Astrocyte (in vitro differentiated cells and primary cell): ENCODE measurements around the gene TBC1D8. TPM values are rescaled to one million over a fixed set of nuclear protein-coding genes. Genes with fewer than 3 reads are reported as not detected.
"Not testable (repeated sequence)": the region's sequence is repeated elsewhere in the genome, so short reads cannot be mapped to it uniquely, and the experiment has no call there.

Experiments used
- DNase-seq: peaks from one replicate; pipeline ENCODE4 v3.0.0-alpha.2; 2010; ENCODE audit warnings: low read depth
- FAIRE-seq: peaks from 2 replicates; lab custom pipeline; 2011; peaks lifted over from hg19 to GRCh38; lab: Jason Lieb, UNC
- H2AFZ ChIP-seq: 2 replicates; pipeline ENCODE4 v1.6.0; 2012; ENCODE audit warnings: low read depth, low read length, inconsistent platforms
- H3K27ac ChIP-seq: 2 replicates; pipeline ENCODE4 v1.5.1; 2011; ENCODE audit warnings: low read depth, low read length, inconsistent platforms
- H3K27me3 ChIP-seq: 2 replicates; pipeline ENCODE4 v1.6.0; 2011; ENCODE audit warnings: low read length, inconsistent platforms; ENCODE audit not compliant: insufficient read depth
- H3K36me3 ChIP-seq: 2 replicates; pipeline ENCODE4 v1.5.1; 2011; ENCODE audit warnings: low read length, inconsistent platforms; ENCODE audit not compliant: insufficient read depth
- H3K4me1 ChIP-seq: 2 replicates; pipeline ENCODE4 v1.5.1; 2011; ENCODE audit warnings: low read length, inconsistent platforms; ENCODE audit not compliant: insufficient read depth
- H3K4me2 ChIP-seq: 2 replicates; pipeline ENCODE4 v1.6.0; 2012; ENCODE audit warnings: low read length, inconsistent platforms
- H3K4me3 ChIP-seq: 2 replicates; pipeline ENCODE4 v1.5.1; 2011; ENCODE audit warnings: low read depth, mild to moderate bottlenecking, low read length, inconsistent platforms; ENCODE audit not compliant: insufficient read depth
- H3K79me2 ChIP-seq: 2 replicates; pipeline ENCODE4 v1.6.0; 2012; ENCODE audit warnings: mild to moderate bottlenecking, low read length, inconsistent platforms; ENCODE audit not compliant: insufficient read depth
- H3K9ac ChIP-seq: 2 replicates; pipeline ENCODE4 v1.6.0; 2012; ENCODE audit warnings: mild to moderate bottlenecking, low read length, inconsistent platforms
- H3K9me3 ChIP-seq: 2 replicates; pipeline ENCODE4 v1.5.1; 2012; ENCODE audit warnings: low read depth, mild to moderate bottlenecking, low read length, inconsistent platforms; ENCODE audit not compliant: insufficient read depth
- H4K20me1 ChIP-seq: 2 replicates; pipeline ENCODE4 v1.6.0; 2012; ENCODE audit warnings: low read length, inconsistent platforms; ENCODE audit not compliant: insufficient read depth
- H3K27ac Mint-ChIP-seq: one replicate; pipeline ENCODE4 v1.8.0; 2021; ENCODE audit warnings: mild to moderate bottlenecking, mixed read lengths; ENCODE audit not compliant: unreplicated experiment
- H3K27me3 Mint-ChIP-seq: one replicate; pipeline ENCODE4 v1.8.0; 2021; ENCODE audit warnings: low read depth, mixed read lengths; ENCODE audit not compliant: unreplicated experiment
- H3K36me3 Mint-ChIP-seq: one replicate; pipeline ENCODE4 v1.8.0; 2021; ENCODE audit warnings: low read depth, mixed read lengths; ENCODE audit not compliant: unreplicated experiment
- H3K4me1 Mint-ChIP-seq: one replicate; pipeline ENCODE4 v1.8.0; 2021; ENCODE audit warnings: low read depth, mixed read lengths; ENCODE audit not compliant: unreplicated experiment
- H3K4me3 Mint-ChIP-seq: one replicate; pipeline ENCODE4 v1.8.0; 2021; ENCODE audit warnings: mild to moderate bottlenecking, moderate library complexity, mixed read lengths; ENCODE audit not compliant: unreplicated experiment
- H3K9me3 Mint-ChIP-seq: one replicate; pipeline ENCODE4 v1.8.0; 2021; ENCODE audit warnings: mild to moderate bottlenecking, mixed read lengths; ENCODE audit not compliant: unreplicated experiment
- EZH2 ChIP-seq: IDR thresholded peaks from 2 replicates; pipeline ENCODE4 v1.6.1; 2012; ENCODE audit warnings: mild to moderate bottlenecking, low read length, inconsistent platforms; ENCODE audit not compliant: insufficient read depth
- total RNA-seq: library from RNA; stranded (reverse); gene quantifications from 2 replicates; pipeline ENCODE4 v1.2.1, GENCODE V29; 2021
- TF ChIP-seq, protein P1 (sequence below): IDR thresholded peaks from 2 replicates; pipeline ENCODE4 v1.5.1; 2011; ENCODE audit warnings: low read depth, mild to moderate bottlenecking, inconsistent platforms, low read length, moderate library complexity; ENCODE audit not compliant: insufficient read depth

Gene TBC1D8
- total RNA-seq, 1 donor from 2014 or later = 2.4 TPM

DNA sequence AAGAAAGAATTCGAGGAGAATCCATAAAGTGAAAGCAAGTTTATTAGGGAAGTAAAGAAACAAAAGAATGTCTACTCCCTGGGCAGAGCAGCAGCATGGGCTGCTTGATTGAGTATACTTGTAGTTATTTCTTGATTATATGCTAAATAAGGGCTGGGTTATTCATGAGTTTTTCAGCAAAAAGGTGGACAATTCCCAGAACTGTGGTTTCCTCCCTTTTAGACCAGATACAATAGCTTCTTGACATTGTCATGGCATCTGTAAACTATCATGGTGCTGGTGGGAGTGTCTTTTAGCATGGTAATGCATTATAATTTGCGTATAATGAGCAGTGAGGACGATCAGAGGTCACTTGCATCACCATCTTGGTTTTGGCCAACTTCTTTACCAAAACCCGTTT lies 25.6 kb upstream of the TBC1D8 start:
- H3K4me3 ChIP-seq = no peak overlapping the region
- Mint-ChIP-seq H3K27me3 (peaks cover 8% of the 10 kb centered on the region), H3K4me1 (no peaks in the 10 kb centered on the region), H3K4me3 (no peak overlapping the region), H3K36me3 (no peaks in the 10 kb centered on the region), H3K27ac (no peak overlapping the region), H3K9me3 (peaks cover 8% of the 10 kb centered on the region)
- no peaks in the 10 kb centered on the region for H3K9me3 ChIP-seq
- TF ChIP-seq, protein P1, sequence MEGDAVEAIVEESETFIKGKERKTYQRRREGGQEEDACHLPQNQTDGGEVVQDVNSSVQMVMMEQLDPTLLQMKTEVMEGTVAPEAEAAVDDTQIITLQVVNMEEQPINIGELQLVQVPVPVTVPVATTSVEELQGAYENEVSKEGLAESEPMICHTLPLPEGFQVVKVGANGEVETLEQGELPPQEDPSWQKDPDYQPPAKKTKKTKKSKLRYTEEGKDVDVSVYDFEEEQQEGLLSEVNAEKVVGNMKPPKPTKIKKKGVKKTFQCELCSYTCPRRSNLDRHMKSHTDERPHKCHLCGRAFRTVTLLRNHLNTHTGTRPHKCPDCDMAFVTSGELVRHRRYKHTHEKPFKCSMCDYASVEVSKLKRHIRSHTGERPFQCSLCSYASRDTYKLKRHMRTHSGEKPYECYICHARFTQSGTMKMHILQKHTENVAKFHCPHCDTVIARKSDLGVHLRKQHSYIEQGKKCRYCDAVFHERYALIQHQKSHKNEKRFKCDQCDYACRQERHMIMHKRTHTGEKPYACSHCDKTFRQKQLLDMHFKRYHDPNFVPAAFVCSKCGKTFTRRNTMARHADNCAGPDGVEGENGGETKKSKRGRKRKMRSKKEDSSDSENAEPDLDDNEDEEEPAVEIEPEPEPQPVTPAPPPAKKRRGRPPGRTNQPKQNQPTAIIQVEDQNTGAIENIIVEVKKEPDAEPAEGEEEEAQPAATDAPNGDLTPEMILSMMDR = no peak
- TF ChIP-seq EZH2 = no peak
- H2AFZ ChIP-seq = no peak overlapping the region
- H3K4me2 ChIP-seq = no peak overlapping the region
- H4K20me1 ChIP-seq = no peaks in the 10 kb centered on the region
- H3K27me3 ChIP-seq = no peaks in the 10 kb centered on the region
- H3K79me2 ChIP-seq = no peaks in the 10 kb centered on the region
- no peak overlapping the region for H3K9ac ChIP-seq
- DNase-seq (no peak), FAIRE-seq (no peak)
- H3K4me1 ChIP-seq = no peaks in the 10 kb centered on the region
- no peak overlapping the region for H3K27ac ChIP-seq
- H3K36me3 ChIP-seq = no peaks in the 10 kb centered on the region

GRCh38 chr2:101175991-101176390 lies 24.8 kb upstream of the TBC1D8 start:
- no peak for FAIRE-seq
- Histone ChIP-seq H3K36me3 (no peaks in the 10 kb centered on the region), H4K20me1 (no peaks in the 10 kb centered on the region), H3K4me1 (no peaks in the 10 kb centered on the region), H3K4me3 (no peak overlapping the region), H2AFZ (no peak overlapping the region), H3K27ac (no peak overlapping the region), H3K79me2 (no peaks in the 10 kb centered on the region), H3K9ac (no peak overlapping the region), H3K4me2 (no peak overlapping the region), H3K27me3 (no peaks in the 10 kb centered on the region), H3K9me3 (no peaks in the 10 kb centered on the region)
- no peak for TF ChIP-seq EZH2
- TF ChIP-seq, protein P1 = no peak
- Mint-ChIP-seq H3K4me1 (no peaks in the 10 kb centered on the region), H3K9me3 (peaks cover 7% of the 10 kb centered on the region), H3K27me3 (peaks cover 6% of the 10 kb centered on the region), H3K36me3 (no peaks in the 10 kb centered on the region), H3K4me3 (no peak overlapping the region), H3K27ac (no peak overlapping the region)
- DNase-seq = no peak

- FAIRE-seq = no peak
- Histone ChIP-seq H3K4me1 (no peaks in the 10 kb centered on the region), H3K9ac (no peak overlapping the region), H3K79me2 (no peaks in the 10 kb centered on the region), H3K4me3 (no peak overlapping the region), H3K27ac (no peak overlapping the region), H2AFZ (no peak overlapping the region), H3K27me3 (no peaks in the 10 kb centered on the region), H3K9me3 (no peaks in the 10 kb centered on the region), H3K4me2 (no peak overlapping the region), H4K20me1 (no peaks in the 10 kb centered on the region), H3K36me3 (no peaks in the 10 kb centered on the region)
- no peak for TF ChIP-seq EZH2
- TF ChIP-seq, protein P1 = no peak
- Mint-ChIP-seq H3K27me3 (peaks cover 6% of the 10 kb centered on the region), H3K4me3 (no peak overlapping the region), H3K36me3 (no peaks in the 10 kb centered on the region), H3K4me1 (no peaks in the 10 kb centered on the region), H3K9me3 (peaks cover 12% of the 10 kb centered on the region), H3K27ac (no peak overlapping the region)
- no peak for DNase-seq
These were observed 22.6 kb upstream of the TBC1D8 start for GRCh38 chr2:101173707-101174295.

DNA sequence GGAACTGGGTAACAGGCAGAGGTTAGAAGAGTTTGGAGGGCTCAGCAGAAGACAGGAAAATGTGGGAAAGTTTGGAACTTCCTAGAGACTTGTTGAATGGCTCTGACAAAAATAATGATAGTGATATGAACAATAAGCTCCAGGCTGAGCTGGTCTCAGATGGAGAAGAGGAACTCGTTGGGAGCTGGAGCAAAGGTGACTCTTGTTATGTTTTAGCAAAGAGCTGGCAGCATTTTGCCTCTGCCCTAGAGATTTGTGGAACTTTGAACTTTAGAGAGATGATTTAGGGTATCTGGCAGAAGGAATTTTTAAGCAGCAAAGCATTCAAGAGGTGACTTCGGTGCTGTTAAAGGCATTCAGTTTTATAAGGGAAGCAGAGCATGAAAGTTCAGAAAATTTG lies 18.6 kb upstream of the TBC1D8 start:
- not testable (repeated sequence) for H3K9me3 ChIP-seq, H3K4me2 ChIP-seq, H3K9ac ChIP-seq, DNase-seq, H3K4me1 ChIP-seq, H3K4me3 ChIP-seq, H3K4me3 Mint-ChIP-seq, H3K27me3 Mint-ChIP-seq, H3K79me2 ChIP-seq, H3K4me1 Mint-ChIP-seq, H3K27ac ChIP-seq, H3K27ac Mint-ChIP-seq, H4K20me1 ChIP-seq, H3K36me3 Mint-ChIP-seq, FAIRE-seq, H3K27me3 ChIP-seq, H2AFZ ChIP-seq, H3K36me3 ChIP-seq
- peaks cover 20% of the 10 kb centered on the region for H3K9me3 Mint-ChIP-seq
